ENCODE measurements around the gene ZNF700. TPM values are rescaled to one million over a fixed set of nuclear protein-coding genes. Genes with fewer than 3 reads are reported as not detected.
"Not testable (repeated sequence)": the region's sequence is repeated elsewhere in the genome, so short reads cannot be mapped to it uniquely, and the experiment has no call there.

Gene ZNF700
- total RNA-seq, 1 donor from 2014 or later, result 12.2 TPM

- H3K4me3 Mint-ChIP-seq, result no peak overlapping the region
- H3K27me3 Mint-ChIP-seq (ENCODE audit: insufficient read depth), result no peaks in the 10 kb centered on the region
- intact Hi-C loops (cut with micrococcal nuclease), result no loop called here
- no peak for DNase-seq (ENCODE audit: low spot score)
- H3K9me3 Mint-ChIP-seq, result peaks cover 88% of the 10 kb centered on the region
- H3K4me1 Mint-ChIP-seq (ENCODE audit: low read depth), result no peaks in the 10 kb centered on the region
- peaks cover 78% of the 10 kb centered on the region for H3K36me3 Mint-ChIP-seq (ENCODE audit: low read depth)
- no peak overlapping the region for H3K27ac Mint-ChIP-seq
Measured at GRCh38 chr19:11948646-11949045, 23.7 kb downstream of the ZNF700 start.

DNA sequence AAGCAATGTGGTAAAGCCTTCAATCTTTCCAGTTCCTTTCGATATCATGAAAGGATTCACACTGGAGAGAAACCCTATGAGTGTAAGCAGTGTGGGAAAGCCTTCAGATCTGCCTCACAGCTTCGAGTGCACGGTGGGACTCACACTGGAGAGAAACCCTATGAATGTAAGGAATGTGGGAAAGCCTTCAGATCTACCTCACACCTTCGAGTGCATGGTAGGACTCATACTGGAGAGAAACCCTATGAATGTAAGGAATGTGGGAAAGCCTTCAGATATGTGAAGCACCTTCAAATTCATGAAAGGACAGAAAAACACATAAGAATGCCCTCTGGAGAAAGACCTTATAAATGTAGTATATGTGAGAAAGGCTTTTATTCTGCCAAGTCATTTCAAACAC lies 24.3 kb downstream of the ZNF700 start:
- H3K4me1 Mint-ChIP-seq (ENCODE audit: low read depth), result no peaks in the 10 kb centered on the region
- no peaks in the 10 kb centered on the region for H3K27me3 Mint-ChIP-seq (ENCODE audit: insufficient read depth)
- no peak overlapping the region for H3K4me3 Mint-ChIP-seq
- H3K36me3 Mint-ChIP-seq (ENCODE audit: low read depth), result peaks cover 72% of the 10 kb centered on the region
- intact Hi-C loops (cut with micrococcal nuclease), result no loop called here
- DNase-seq (ENCODE audit: low spot score), result no peak
- H3K27ac Mint-ChIP-seq, result no peak overlapping the region
- H3K9me3 Mint-ChIP-seq, result peaks cover 87% of the 10 kb centered on the region

GRCh38 chr19:11949614-11950080 lies 24.7 kb downstream of the ZNF700 start:
- H3K27ac Mint-ChIP-seq; H3K4me3 Mint-ChIP-seq; intact Hi-C loops (cut with micrococcal nuclease); DNase-seq (ENCODE audit: low spot score); H3K27me3 Mint-ChIP-seq (ENCODE audit: insufficient read depth); H3K4me1 Mint-ChIP-seq (ENCODE audit: low read depth): not testable (repeated sequence)
- Mint-ChIP-seq H3K9me3 (peaks cover 83% of the 10 kb centered on the region), H3K36me3 (ENCODE audit: low read depth) (peaks cover 68% of the 10 kb centered on the region)

- Mint-ChIP-seq H3K4me3 (no peak overlapping the region), H3K4me1 (ENCODE audit: low read depth) (no peaks in the 10 kb centered on the region), H3K27me3 (ENCODE audit: insufficient read depth) (no peaks in the 10 kb centered on the region), H3K9me3 (peaks cover 79% of the 10 kb centered on the region), H3K27ac (no peak overlapping the region), H3K36me3 (ENCODE audit: low read depth) (peaks cover 64% of the 10 kb centered on the region)
- no peak for DNase-seq (ENCODE audit: low spot score)
- intact Hi-C loops (cut with micrococcal nuclease), result no loop called here
Measured at GRCh38 chr19:11950312-11950711, 25.4 kb downstream of the ZNF700 start.

DNA sequence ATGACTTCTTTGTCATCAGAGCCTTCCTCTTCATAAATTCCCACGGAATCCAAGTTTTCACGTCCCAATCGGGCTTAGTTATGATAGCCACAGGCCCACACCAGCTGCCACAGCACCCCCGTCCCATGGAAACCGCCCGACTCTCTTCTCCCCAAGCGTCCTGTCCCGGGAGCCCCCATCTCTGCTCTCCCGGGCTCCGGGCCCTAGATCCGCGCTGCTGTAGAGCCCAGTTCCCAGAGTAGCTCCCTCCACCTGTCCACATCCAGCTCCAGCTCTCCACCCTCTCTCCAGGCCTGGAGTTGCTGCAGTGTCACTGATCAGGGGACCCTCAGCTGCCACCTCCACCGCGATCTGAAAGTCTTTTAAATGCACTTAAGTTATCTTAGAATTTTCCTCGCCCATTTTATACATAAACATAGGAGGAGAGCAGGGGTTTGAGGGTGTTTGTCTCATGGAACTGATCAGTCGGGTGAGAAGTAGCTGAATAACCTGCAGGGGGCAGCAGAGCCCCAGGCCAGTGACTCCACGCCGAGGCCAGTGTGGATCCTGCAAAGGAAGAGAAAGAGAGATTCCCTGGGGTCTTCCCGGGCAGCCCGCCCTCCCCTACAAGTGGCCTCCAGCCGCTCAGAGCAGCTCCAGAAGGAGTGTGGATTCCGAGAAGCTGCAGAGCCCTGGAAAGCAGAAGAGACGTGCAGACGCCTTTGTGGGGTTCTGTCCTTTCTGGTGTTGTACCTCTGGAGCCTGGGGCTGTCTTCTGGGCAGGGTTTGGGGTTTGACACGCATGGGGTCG lies 38.9 kb downstream of the ZNF700 start:
- Mint-ChIP-seq H3K27ac (peak overlapping the region; percentile 14), H3K4me1 (ENCODE audit: low read depth) (peaks cover 20% of the 10 kb centered on the region), H3K4me3 (peak overlapping the region; percentile 81), H3K9me3 (peaks cover 32% of the 10 kb centered on the region), H3K36me3 (ENCODE audit: low read depth) (peaks cover 7% of the 10 kb centered on the region), H3K27me3 (ENCODE audit: insufficient read depth) (no peaks in the 10 kb centered on the region)
- DNase-seq (ENCODE audit: low spot score), result peak; percentile 41
- intact Hi-C loops (cut with micrococcal nuclease), result loop anchor here (1.0 kb wide), 3 partner anchors 25 to 178 kb away; no protein-coding TSS in a partner anchor

DNA sequence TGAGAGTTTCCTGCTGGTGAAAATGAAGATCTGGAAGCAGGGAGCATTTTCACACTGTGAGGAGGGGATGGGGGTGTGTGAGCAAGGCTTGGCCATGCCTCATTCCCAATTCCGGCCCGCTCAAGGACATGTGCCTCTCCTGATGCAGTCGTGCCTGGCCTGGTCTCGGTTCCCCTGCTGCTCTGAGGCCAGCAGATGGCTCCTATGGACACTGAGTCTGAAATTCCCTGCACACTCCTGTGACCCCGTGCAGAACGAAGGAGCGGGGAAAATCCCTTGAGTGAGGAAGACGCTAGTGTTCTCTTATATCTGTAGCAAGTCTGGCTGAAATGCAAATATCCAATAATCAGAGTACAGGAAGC lies 39.6 kb downstream of the ZNF700 start:
- Mint-ChIP-seq H3K9me3 (peaks cover 29% of the 10 kb centered on the region), H3K4me3 (peak overlapping the region; percentile 81), H3K36me3 (ENCODE audit: low read depth) (peaks cover 7% of the 10 kb centered on the region), H3K4me1 (ENCODE audit: low read depth) (peaks cover 20% of the 10 kb centered on the region), H3K27ac (peak overlapping the region; percentile 56), H3K27me3 (ENCODE audit: insufficient read depth) (no peaks in the 10 kb centered on the region)
- intact Hi-C loops (cut with micrococcal nuclease), result loop anchor here (1.0 kb wide), 3 partner anchors 24 to 177 kb away; no protein-coding TSS in a partner anchor
- DNase-seq (ENCODE audit: low spot score), result no peak

GRCh38 chr19:11964858-11965645 lies 40.1 kb downstream of the ZNF700 start, which contains the start of gene ZNF763:
Gene ZNF763, plus strand, starts transcription at chr19:11965040. Its CDS starts 169 bp downstream, at chr19:11965209.
- H3K9me3 Mint-ChIP-seq, result peaks cover 25% of the 10 kb centered on the region
- peak; percentile 69 for DNase-seq (ENCODE audit: low spot score)
- H3K4me3 Mint-ChIP-seq, result peak within 1 kb of the TSS; percentile 81
- H3K27ac Mint-ChIP-seq, result peak within 1 kb of the TSS; percentile 56
- peaks cover 20% of the 10 kb centered on the region for H3K4me1 Mint-ChIP-seq (ENCODE audit: low read depth)
- H3K36me3 Mint-ChIP-seq (ENCODE audit: low read depth), result peaks cover 7% of the 10 kb centered on the region
- intact Hi-C loops (cut with micrococcal nuclease), result loop anchor here (1.0 kb wide), 3 partner anchors 23 to 176 kb away; no protein-coding TSS in a partner anchor
- H3K27me3 Mint-ChIP-seq (ENCODE audit: insufficient read depth), result no peaks in the 10 kb centered on the region

- Mint-ChIP-seq H3K27ac (no peak overlapping the region), H3K27me3 (ENCODE audit: insufficient read depth) (no peaks in the 10 kb centered on the region), H3K9me3 (peaks cover 49% of the 10 kb centered on the region), H3K36me3 (ENCODE audit: low read depth) (peaks cover 3% of the 10 kb centered on the region), H3K4me3 (no peak overlapping the region), H3K4me1 (ENCODE audit: low read depth) (peaks cover 8% of the 10 kb centered on the region)
- intact Hi-C loops (cut with micrococcal nuclease), result no loop called here
- DNase-seq (ENCODE audit: low spot score), result no peak
Measured at GRCh38 chr19:11970174-11970573, 45.3 kb downstream of the ZNF700 start.

- peaks cover 50% of the 10 kb centered on the region for H3K9me3 Mint-ChIP-seq
- intact Hi-C loops (cut with micrococcal nuclease), result no loop called here
Measured at GRCh38 chr19:11971041-11971440, 46.1 kb downstream of the ZNF700 start.

GRCh38 chr19:11973019-11973810 lies 48.3 kb downstream of the ZNF700 start:
- no peak overlapping the region for H3K4me3 Mint-ChIP-seq
- H3K4me1 Mint-ChIP-seq (ENCODE audit: low read depth), result no peaks in the 10 kb centered on the region
- H3K9me3 Mint-ChIP-seq, result peaks cover 56% of the 10 kb centered on the region
- H3K27me3 Mint-ChIP-seq (ENCODE audit: insufficient read depth), result no peaks in the 10 kb centered on the region
- intact Hi-C loops (cut with micrococcal nuclease), result no loop called here
- peaks cover 4% of the 10 kb centered on the region for H3K36me3 Mint-ChIP-seq (ENCODE audit: low read depth)
- H3K27ac Mint-ChIP-seq, result no peak overlapping the region
- DNase-seq (ENCODE audit: low spot score), result no peak

More at GRCh38 chr19:11971041-11971440, 46.1 kb downstream of the ZNF700 start:
- Mint-ChIP-seq H3K27ac (no peak overlapping the region), H3K27me3 (ENCODE audit: insufficient read depth) (no peaks in the 10 kb centered on the region), H3K4me1 (ENCODE audit: low read depth) (peaks cover under 1% of the 10 kb centered on the region), H3K4me3 (no peak overlapping the region), H3K36me3 (ENCODE audit: low read depth) (peaks cover 3% of the 10 kb centered on the region)
- no peak for DNase-seq (ENCODE audit: low spot score)

GRCh38 chr19:11978492-11979100 lies 53.7 kb downstream of the ZNF700 start:
- H3K9me3 Mint-ChIP-seq, result peaks cover 77% of the 10 kb centered on the region
- H3K36me3 Mint-ChIP-seq (ENCODE audit: low read depth), result peaks cover 7% of the 10 kb centered on the region
- no peak overlapping the region for H3K4me3 Mint-ChIP-seq
- no peak overlapping the region for H3K27ac Mint-ChIP-seq
- intact Hi-C loops (cut with micrococcal nuclease), result no loop called here
- DNase-seq (ENCODE audit: low spot score), result no peak
- no peaks in the 10 kb centered on the region for H3K4me1 Mint-ChIP-seq (ENCODE audit: low read depth)
- H3K27me3 Mint-ChIP-seq (ENCODE audit: insufficient read depth), result no peaks in the 10 kb centered on the region

- H3K27ac Mint-ChIP-seq, result no peak overlapping the region
- intact Hi-C loops (cut with micrococcal nuclease), result no loop called here
- no peaks in the 10 kb centered on the region for H3K4me1 Mint-ChIP-seq (ENCODE audit: low read depth)
- no peak for DNase-seq (ENCODE audit: low spot score)
- H3K9me3 Mint-ChIP-seq, result peaks cover 71% of the 10 kb centered on the region
- no peak overlapping the region for H3K4me3 Mint-ChIP-seq
- peaks cover 7% of the 10 kb centered on the region for H3K36me3 Mint-ChIP-seq (ENCODE audit: low read depth)
- no peaks in the 10 kb centered on the region for H3K27me3 Mint-ChIP-seq (ENCODE audit: insufficient read depth)
Measured at GRCh38 chr19:11979527-11979926, 54.6 kb downstream of the ZNF700 start.

Data from activated T-helper 1 cell treated with anti-CD3 and anti-CD28 coated beads, Interleukin-12 subunit alpha, Interleukin-12 subunit beta, Interleukin-2, Interleukin-4 antibody, amounts not matched to agents 30 ng/mL and 10 ng/mL and 1 ng/mL, durations not matched to agents 14 hours and 24 hours and 36 hours (primary cell).